NCI-H69 (cell line): ENCODE results near the gene GGTLC2.
"Not testable (repeated sequence)": the region's sequence is repeated elsewhere in the genome, so short reads cannot be mapped to it uniquely, and the experiment has no call there.

Experiments used
- DNase-seq: peaks from one replicate; lab custom pipeline; 2025; lab: John Stamatoyannopoulos, UW

The GGTLC2 gene

DNA sequence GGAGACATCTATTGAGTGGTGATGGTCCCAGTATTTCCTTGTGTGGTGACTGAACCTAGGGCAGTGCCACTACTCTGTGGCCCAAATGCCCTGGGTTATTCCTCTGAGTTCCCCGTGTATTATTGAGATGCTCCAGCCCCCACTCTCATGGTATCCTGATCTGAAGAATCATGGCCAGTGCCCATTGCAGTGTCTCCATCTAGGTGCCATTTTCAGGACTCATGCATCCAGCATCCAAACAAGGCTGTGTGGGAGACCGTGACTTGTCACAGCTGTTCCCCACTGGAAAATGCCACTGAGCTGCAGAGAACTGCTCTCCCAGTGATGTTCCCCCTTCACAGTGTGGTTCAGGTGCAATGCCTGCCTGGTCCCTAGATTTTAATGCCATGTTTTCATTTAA lies 24.7 kb downstream of the GGTLC2 start:
- DNase-seq, result no peak

DNA sequence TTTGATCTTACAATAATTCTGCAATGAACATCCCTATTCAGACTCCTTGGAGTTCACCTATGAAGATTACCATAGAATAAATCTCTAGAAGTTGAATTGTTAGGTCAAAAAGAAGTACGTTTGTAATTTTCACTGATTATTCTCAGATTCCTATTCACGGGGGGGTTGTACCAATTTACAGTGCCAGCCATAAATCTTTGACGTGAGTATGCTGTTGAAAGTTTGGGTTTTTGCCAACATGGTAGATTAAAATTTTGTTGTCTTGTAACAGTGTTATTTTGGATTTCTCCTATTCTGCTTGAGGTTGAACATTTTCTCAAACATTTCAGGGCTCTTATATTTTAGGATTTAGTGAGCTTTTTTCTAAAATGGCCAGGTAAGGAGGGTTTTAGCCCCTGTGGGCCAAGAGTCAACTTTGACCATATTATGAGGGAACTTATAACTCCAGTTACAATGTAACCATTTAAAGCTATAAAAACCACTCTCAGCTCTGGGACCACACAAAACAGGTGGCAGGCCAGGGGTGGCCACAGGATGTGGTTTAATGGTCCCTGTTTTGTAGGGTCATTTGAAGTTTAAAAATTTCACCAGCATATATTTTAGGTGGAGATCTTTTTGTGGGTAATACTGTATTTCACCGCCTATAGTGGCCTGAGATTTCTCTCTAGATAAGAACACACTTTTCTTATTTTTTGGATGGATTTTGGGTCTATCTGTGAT lies 25.8 kb downstream of the GGTLC2 start:
- no peak for DNase-seq

DNA sequence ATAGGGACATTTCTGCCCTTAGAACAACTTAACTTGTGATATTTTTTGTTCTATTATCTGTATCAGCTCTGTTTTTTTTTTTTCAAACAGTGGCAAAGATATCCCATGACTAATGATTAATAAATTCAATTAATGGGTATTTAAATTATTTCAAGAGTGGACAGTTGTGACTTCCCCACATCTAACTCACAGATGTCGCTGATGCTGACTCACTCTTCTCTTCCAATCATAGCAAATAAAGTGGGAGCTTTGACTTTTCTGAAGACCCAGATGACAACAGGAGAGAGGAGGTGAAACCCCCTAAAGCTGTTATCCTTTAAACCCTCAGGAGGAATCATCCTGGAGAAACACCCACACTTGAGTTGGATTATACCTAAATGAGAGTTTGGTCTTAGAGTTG lies 27.1 kb downstream of the GGTLC2 start:
- DNase-seq, result no peak

DNA sequence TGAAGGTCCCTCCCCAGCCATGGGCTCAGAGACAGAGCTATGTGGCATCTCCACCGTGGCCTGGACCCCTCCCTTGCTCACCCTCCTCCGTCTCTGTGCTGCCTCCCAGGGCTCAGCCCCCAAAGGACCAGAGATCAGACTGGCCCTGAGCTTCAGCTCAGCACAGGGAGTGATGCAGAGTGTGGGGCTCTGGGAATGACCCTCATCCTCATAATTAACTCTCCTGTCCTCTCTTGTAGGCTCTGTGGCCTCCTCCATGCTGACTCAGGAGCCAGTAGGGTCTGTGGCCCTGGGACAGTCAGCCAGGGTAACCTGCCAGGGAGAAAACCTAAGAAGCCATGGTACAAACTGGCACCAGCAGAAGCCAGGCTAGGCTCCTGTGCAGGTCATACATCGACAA lies 28.7 kb downstream of the GGTLC2 start:
- no peak for DNase-seq

DNA sequence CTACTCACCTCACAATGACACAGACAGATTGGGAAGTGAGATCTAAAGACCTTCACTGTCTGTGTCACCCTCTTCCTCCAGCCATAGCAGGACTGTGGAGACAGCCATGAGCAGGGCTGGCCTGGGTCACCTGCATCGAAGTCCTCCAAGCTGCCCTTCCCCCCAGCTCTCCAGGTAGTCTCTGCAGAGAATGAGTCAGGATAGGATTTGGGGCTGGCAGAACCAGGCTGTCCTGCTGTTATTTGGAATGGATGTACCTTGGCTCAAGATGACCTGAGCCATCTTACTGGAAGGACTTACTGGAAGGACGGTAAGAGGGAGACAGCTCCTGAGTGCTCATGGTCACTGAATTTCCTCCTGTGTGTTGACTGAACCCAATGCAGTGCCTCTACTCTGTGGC lies 29.2 kb downstream of the GGTLC2 start:
- no peak for DNase-seq

DNA sequence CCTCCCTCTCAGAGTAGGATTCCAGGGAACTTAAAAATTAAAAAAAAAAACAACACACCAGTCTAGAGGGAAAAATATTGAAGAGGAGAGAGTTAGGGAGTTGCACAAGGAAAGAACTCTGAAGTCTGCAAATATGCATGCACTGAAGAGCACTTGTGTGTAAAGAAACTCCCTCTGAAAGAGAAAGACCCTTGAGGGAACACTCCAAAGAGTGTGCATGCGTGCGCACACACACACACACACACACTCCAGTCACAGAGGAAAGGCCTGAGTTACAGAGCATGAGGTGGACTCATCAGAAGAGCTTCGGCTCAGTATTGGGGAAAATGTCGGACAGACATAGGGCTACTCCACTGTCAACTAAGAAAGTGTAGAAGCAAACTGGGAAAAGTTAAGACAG lies 30.1 kb downstream of the GGTLC2 start:
- no peak for DNase-seq

DNA sequence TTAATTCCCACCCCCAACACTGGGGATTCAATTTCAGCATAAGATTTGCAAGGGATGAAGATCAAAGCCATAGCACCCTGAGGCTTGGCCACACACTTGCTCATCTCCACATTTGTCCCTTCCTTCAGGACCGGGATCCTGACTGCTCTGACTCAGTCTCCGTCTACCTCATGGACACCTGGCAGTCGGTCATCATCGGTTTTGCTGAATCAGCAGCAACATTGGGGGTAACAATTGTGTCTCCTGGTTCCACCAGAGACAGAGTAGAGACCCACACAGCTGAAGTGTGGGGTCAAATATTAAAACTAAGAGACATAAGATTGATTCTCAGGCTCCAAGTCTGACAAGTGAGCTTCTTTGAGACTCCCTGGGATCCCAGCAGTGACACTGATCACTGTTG lies 34.6 kb downstream of the GGTLC2 start:
- no peak for DNase-seq

DNA sequence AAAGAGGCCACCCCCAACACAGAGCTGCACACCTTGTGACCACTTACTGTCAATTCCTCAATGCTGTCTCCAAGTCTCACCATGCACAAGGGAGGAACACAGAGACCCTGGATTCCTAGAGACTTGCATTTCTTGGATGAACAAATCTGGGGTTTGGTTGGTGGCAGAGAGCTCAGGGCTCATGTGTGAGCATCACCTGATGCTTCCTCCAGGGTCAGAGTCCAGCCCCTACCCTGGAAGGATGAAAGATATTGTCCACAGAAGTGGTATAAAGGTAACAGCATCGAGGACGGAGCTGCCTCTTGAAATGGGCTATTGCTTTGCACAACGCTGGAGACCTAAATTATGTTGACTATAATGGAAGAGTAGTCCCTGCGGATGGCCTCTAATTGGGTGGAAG lies 36.0 kb downstream of the GGTLC2 start:
- no peak for DNase-seq

DNA sequence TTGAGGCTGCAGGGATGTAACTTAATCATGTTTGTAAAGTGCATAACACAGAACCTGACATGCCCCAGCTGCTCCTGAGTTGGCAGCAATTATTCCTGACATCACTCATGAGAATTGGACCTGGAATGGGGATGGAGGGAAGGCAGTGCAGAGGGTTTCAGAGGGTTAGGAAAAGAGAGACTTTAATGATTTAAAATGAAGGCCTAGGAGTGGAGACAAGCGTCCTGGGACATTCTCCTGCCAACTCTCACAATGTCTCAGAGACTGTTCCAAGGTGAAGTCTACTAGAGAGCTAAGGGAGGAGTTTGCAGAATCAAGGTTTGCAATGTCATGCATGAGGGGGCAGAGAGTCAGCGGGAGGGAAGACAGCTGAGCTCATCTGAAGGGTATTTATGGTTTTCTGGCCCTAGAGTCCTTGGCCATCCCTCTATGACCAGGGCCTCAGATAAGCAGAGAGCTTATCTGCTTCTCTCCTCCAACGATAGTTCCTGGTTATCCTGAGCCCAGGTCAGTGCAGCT lies 36.9 kb downstream of the GGTLC2 start:
- DNase-seq, result no peak

DNA sequence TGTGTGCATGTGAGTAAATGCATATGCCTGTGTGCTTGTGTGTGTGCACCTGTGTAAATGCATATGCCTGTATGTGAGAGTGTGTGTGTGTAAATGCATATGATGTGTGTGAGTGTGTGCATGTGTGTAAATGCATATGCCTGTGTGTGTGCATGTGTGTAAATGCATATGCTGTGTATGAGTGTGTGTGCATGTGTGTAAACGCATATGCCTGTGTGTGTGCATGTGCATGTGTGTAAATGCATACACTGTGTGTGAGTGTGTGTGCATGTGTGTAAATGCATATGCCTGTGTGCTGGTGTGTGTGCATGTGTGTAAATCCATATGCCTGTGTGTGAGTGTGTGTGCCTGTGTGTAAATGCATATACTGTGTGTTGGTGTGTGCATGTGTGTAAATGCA lies 37.8 kb downstream of the GGTLC2 start:
- DNase-seq, result no peak

DNA sequence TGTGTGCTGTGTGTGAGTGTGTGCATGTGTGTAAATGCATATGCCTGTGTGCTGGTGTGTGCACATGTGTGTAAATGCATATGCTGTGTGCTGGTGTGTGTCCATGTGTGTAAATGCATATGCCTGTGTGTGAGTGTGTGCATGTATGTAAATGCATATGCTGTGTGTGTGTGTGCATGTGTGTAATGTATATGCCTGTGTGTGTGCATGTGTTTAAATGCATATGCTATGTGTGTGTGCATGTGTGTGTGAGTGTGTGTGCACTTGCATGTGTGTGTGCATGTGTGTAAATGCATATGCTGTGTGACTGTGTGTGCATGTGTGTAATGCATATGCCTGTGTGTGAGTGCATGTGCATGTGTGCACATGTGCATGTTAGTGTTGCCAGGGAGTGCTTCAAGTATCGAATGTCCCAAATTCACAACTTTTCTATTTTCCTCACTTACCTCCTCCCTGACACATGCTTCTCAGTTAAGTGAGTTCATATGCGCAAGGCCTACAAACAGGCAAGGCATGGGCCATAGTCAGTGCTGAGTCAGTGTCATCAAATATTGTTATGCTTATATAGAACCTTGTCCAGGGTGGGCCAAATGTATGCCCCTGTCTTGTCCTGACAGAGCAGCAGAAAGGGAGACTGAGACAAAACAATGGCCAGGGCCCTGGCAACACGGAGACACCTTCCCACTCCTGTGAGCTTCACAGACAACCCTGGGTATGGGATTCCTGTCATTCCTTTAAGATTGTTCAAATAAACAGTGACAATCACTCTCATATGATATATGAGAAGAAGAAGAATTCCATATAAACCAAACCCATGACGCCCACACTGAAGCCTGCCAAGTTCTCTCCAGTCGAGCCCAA lies 38.6 kb downstream of the GGTLC2 start:
- DNase-seq, result no peak

DNA sequence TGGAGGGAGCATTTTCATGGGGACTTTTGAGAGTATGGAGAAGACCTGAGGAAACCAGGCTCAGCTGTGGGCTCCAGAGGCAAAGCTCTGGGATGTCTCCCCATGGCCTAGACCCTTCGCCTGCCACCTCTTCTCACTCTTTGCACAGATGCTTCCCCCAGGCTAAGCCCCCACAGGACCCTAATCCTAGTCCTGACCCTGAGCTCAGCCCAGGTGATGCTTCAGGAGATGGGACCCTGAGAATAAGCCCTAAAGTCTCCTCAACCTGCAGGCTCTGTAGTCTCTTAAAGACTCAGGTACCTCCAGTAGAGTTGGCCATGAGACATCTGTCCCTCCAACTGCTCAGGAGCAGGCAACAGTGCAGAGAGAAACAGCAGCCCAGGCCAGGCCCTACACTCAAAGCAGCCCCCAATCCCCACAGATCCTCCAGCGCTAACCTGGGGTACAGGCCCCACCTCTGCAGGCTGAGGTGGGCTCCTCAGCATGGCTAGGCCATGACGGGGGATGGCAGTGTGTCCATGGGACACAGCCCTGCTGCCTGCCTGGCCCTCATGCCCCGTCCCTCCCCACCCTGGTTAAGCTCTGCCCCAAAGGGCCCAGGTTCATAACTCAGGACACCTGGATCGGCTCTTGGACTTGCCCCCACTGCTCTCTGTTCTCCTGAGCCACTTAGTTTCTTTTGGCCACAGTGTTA lies 39.4 kb downstream of the GGTLC2 start:
- no peak for DNase-seq

DNA sequence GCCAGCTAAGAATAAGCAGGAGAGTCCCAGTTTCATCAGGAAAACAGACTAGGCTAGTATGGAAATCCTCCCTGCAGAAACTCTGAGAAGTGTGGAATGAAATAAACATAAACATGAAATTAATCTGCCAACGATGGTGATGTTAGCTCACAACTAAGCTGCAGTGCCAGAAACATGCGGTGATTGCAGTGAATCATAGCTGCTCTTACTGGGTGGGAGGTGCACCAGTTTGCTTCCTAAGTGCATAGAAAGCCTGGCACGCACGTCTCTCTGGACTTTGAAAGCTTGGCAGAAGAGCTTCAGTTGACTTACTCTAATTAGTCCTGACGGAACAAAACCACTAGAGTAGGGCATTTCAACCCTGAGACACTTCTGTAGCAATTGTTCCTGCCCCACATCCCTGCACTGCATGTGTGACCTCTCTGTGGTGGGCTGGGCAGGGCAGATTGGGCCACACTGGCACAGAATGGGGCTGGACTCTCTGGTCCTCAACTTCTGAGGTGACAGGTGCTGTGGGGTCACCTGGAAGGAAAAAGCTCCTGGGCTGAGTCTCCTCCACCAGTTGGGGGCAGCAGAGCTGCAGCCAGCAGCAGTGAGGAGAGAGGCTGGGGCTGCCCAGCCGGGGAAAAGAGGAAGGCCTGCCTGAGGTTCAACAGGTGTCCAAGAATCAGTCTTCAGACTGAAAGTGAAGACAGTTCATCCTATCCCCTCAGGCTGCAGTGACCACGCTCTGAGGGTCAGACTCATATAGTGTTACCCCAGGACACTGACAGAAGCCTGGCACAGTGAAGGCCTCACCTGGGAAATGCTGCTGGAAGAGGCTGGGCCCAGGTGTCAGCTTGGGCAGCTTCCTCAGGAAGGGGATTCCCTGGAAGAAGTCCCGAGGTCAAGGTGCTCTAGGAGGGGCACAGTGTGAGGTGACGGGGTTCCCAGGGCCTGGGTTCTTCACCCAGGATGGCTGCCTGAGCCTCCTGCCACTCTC lies 40.5 kb downstream of the GGTLC2 start:
- DNase-seq, result peak; percentile 36

DNA sequence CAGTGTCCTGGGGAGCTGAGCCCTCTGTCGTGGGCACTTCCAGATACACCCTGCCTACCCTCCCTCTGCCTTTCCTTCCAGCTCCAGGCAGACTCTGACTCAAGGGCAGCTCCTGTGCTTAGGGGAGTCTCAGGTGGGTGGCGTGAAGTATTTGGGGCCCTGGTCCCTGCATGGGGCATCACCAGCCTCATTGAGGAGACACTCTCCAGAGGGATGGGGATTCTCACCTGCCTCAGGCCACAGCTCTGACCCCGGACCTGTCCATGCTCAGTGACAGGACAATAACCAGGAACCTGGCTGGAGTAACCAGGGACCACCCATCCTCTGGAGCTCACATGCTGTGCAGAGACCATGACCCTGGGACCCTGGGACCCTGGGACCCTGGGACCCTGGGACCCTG lies 41.2 kb downstream of the GGTLC2 start:
- DNase-seq, result no peak

DNA sequence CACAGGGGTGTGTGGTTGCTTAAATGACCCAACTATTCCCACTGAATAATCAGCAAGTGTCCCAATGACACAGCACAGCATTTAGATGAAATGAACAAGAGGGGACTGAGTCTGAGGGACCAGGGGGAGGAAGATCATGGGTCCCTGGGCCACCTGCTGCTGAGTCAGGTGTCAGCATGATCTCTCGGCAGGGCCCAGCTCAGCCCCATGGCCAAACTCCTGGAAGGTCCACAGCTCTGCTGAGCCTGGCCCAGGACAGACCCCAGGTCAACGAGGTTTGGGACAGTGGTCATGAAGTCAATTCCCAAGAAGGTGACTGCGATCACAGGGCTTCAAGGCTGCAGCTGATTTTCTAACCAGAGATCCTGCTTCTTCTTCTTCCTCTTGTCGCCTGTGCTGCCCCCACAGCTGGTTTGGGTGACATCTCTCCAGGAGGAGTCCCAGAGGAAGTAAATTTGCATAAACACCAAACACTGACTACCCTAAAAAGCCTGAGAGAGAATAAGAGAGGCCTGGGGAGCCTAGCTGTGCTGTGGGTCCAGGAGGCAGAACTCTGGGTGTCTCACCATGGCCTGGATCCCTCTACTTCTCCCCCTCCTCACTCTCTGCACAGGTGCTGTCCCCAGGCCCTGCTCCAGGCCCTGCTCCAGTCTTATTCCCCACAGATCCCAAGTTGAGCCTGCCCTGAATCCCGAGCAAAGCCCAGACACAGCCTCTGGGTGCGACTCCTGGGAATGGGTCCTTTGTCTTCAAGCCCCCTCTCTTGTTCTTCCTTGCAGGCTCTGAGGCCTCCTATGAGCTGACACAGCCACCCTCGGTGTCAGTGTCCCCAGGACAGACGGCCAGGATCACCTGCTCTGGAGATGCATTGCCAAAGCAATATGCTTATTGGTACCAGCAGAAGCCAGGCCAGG lies 42.0 kb downstream of the GGTLC2 start:
- not testable (repeated sequence) for DNase-seq

DNA sequence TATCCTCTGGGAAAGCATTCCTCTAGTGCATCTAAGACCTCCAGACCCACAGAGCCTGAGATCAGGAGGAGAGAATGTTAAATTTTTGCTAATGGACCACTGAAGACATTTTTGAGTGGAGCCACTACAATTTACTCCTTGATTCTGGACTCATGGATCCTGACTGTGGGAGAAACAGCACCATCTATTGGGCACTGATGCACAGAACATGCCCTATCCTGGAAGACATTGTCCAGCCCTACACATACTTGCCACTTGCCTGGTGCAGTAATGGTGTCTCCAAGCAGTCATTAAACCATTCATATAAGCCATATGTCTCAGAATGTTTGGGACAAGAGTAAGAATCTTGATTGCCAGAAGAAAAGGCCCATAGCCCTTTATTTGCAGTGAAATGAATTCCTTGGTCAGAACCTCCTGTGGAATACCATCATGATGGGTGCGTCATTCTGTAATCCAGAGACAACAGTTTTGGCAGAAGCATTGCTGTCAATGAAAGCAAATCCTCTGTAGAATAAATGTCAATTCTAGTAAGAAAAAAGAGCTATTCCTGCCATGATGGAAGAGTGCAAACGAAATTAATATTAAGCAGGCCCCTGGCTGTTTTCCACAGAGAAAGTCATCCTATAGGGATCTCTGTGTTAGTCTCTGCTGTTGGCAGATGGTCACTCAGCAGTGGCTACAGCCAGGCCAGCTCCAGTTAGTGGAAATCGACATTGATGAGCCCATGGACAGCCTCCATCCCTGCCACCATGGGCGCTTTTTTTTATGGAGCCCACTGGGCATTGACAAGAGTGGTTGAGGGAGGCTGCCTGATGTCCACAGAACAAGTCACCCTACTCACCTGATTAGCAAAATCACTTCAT lies 43.5 kb downstream of the GGTLC2 start:
- DNase-seq, result peak; percentile 55

DNA sequence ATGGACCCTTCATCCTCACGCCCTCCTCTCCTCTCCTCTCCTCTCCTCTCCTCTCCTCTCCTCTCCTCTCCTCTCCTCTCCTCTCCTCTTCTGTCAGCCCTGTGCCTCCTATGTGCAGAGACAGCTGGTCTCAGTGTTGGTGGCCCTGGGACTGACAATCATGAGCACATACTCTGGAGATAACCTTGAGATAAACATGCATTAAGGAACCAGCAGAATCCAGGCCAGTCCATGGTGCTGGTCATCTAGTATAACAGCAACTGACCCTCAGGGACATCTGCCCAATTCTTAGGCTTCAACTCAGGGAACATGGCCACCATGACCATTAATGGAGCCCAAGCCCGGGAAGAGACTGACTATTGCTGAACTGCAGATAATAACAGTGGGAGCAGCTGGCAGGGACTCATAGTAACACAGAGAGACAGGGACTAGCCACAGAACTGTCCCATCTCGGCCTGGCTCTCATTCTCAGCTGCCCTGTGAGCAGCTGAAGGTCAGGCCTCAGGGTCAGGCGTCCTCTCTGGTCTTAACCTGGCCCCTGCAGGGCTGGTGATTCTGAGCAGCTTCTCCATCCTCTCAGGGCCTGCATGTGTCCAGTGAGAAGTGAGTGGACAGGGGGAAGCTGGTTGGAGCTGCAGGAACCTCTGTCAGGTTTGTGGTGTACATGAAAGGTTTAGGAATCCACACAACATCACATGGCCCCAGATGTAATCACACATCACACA lies 45.4 kb downstream of the GGTLC2 start:
- no peak for DNase-seq

DNA sequence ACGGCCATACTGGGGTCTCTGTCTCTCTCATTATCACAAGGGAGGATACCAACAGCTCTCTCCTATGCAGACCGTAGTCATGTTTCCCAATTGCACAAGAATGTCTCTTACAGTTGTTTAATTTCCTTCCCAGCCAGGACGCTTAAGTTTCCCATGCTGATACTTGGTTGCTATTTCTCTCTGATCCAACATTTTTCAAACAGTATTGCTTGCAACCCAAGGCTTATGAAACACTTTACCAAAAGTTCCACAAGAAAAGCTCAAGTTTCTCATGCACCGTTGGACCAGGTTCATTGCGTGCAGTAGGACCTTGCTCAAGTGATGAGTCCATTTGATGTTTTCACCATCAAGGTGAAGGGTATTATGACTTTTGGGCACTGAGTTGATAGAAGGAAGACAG lies 46.6 kb downstream of the GGTLC2 start:
- no peak for DNase-seq
